HEK293T (cell line): ENCODE measurements around the gene PKD1L1.

Experiments
- ARNT ChIP-seq: fragments of 450-650 bp; IDR thresholded peaks from 2 replicates; pipeline ENCODE4 v1.6.1; 2017; ENCODE audit warnings: mild to moderate bottlenecking
- BHLHE40 ChIP-seq: fragments of 450-650 bp; IDR thresholded peaks from 2 replicates; pipeline ENCODE4 v1.6.1; 2016; ENCODE audit warnings: mild to moderate bottlenecking, moderate library complexity, borderline replicate concordance
- CTBP1 ChIP-seq: fragments of 450-650 bp; IDR thresholded peaks from 2 replicates; pipeline ENCODE4 v1.6.1; 2016; ENCODE audit warnings: borderline replicate concordance
- FOXA1 ChIP-seq: fragments of 450-650 bp; IDR thresholded peaks from 2 replicates; pipeline ENCODE4 v1.6.1; 2016; ENCODE audit warnings: mild to moderate bottlenecking
- FOXK2 ChIP-seq: fragments of 450-650 bp; IDR thresholded peaks from 2 replicates; pipeline ENCODE4 v1.6.1; 2016; ENCODE audit warnings: mild to moderate bottlenecking
- FOXM1 ChIP-seq: fragments of 450-650 bp; IDR thresholded peaks from 2 replicates; pipeline ENCODE4 v1.6.1; 2017; ENCODE audit warnings: mild to moderate bottlenecking, borderline replicate concordance
- HDGF ChIP-seq: fragments of 450-650 bp; IDR thresholded peaks from 2 replicates; pipeline ENCODE4 v1.6.1; 2017; ENCODE audit warnings: antibody characterized with exemption, borderline replicate concordance
- LEF1 ChIP-seq: fragments of 450-650 bp; IDR thresholded peaks from 2 replicates; pipeline ENCODE4 v1.6.1; 2017; ENCODE audit warnings: mild to moderate bottlenecking, borderline replicate concordance
- NFRKB ChIP-seq: fragments of 450-650 bp; IDR thresholded peaks from 2 replicates; pipeline ENCODE4 v1.6.1; 2016; ENCODE audit warnings: mild to moderate bottlenecking, moderate library complexity
- SP1 ChIP-seq: fragments of 450-650 bp; IDR thresholded peaks from 2 replicates; pipeline ENCODE4 v1.6.1; 2017
- SUZ12 ChIP-seq: fragments of 450-650 bp; IDR thresholded peaks from 2 replicates; pipeline ENCODE4 v1.6.1; 2016; ENCODE audit warnings: mild to moderate bottlenecking
- TARDBP ChIP-seq: fragments of 450-650 bp; IDR thresholded peaks from 2 replicates; pipeline ENCODE4 v1.6.1; 2016
- ZNF384 ChIP-seq: fragments of 450-650 bp; IDR thresholded peaks from 2 replicates; pipeline ENCODE4 v1.6.1; 2016
- TF ChIP-seq, protein P1 (sequence below): fragments of 450-650 bp; IDR thresholded peaks from 2 replicates; pipeline ENCODE4 v1.6.1; 2016

DNA sequence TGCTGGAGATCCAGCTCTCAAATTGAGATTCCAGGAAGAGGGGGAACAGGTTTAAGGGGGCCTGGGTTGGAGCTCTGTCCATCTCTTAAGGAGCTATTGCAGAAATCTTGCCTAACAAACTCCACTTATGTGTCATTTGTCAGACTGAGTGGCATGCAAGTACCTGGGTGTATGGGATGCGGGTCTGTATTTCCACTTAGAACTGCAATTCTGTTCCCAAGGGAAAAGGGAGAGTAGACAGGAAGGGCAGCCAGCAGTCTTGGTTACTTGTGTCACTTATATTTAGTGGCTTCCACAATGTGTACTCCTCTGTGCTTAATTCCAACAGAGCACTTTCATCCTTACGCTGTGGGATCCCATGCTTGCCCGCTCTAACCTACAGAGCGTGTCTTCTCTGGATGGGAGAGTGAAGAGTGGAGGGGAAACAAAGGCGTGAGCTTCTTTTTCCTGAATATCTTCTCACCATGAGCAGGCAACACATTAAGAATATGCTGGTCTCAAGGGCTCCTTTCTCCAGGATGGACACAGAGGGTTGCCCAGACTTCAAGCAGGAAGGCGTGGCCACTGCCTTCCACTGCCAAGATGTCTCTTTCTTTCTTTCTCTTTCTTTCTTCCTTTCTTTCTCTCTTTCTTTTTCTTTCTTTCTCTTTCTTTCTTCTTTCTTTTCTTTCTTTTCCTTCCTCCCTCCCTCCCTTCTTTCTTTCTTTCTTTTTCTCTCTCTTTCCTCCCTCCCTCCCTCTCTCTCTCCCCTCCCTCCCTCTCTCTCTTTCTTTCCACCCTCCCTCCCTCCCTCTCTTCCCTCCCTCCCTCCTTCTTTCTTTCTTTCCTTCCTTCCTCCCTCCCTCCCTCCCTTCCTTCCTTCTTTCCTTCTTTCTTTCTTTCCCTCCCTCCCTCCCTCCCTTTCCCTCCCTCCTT lies 212.6 kb downstream of the PKD1L1 start:
- TF ChIP-seq TARDBP (no peak), SP1 (no peak), CTBP1 (no peak), SUZ12 (no peak), ZNF384 (no peak), FOXM1 (no peak), FOXK2 (no peak), FOXA1 (no peak), HDGF (no peak), NFRKB (no peak), ARNT (no peak), LEF1 (no peak), BHLHE40 (no peak)
- TF ChIP-seq, protein P1, sequence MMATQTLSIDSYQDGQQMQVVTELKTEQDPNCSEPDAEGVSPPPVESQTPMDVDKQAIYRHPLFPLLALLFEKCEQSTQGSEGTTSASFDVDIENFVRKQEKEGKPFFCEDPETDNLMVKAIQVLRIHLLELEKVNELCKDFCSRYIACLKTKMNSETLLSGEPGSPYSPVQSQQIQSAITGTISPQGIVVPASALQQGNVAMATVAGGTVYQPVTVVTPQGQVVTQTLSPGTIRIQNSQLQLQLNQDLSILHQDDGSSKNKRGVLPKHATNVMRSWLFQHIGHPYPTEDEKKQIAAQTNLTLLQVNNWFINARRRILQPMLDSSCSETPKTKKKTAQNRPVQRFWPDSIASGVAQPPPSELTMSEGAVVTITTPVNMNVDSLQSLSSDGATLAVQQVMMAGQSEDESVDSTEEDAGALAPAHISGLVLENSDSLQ: no peak
